ENCODE data around the gene ARL6IP1.
"Not testable (repeated sequence)": the region's sequence is repeated elsewhere in the genome, so short reads cannot be mapped to it uniquely, and the experiment has no call there.

The ARL6IP1 gene

GRCh38 chr16:18759598-18760520 lies 41.5 kb downstream of the ARL6IP1 start:
- peak; percentile 6 for DNase-seq (ENCODE audit: low spot score)

GRCh38 chr16:18757960-18758660 lies 43.2 kb downstream of the ARL6IP1 start:
- not testable (repeated sequence) for DNase-seq (ENCODE audit: low spot score)

- DNase-seq (ENCODE audit: low spot score), result not testable (repeated sequence)
These were observed 44.7 kb downstream of the ARL6IP1 start for GRCh38 chr16:18756639-18757038.

GRCh38 chr16:18742870-18743269 lies 58.5 kb downstream of the ARL6IP1 start:
- not testable (repeated sequence) for DNase-seq (ENCODE audit: low spot score)

All from AG20443 (cell line).